IMR-90 (cell line): ENCODE measurements around the gene RYR1. TPM values are rescaled to one million over a fixed set of nuclear protein-coding genes. Genes with fewer than 3 reads are reported as not detected.

Experiments
- ATAC-seq: fragments of 200-7000 bp; cut with Tn5 transposase; 2 replicates; pipeline ENCODE4 v1.9.1; 2020; ENCODE audit warnings: low read depth, mild to moderate bottlenecking, moderate library complexity
- BruUV-seq: library from RNA; stranded (reverse); fragments of 400-500 nt; replicated peaks from 2 replicates; lab custom pipeline; 2021; lab: Mats Ljungman, UMichigan
- CTCF ChIA-PET: fragments of 300-600 bp; formaldehyde crosslinking; extraction: SDS; loops from one replicate; lab custom pipeline; 2021; ENCODE audit warnings: antibody characterized with exemption; lab: Yijun Ruan, JAX
- POLR2A ChIA-PET: fragments of 300-600 bp; sonication (Branson Sonifier 250); formaldehyde crosslinking; loops from one replicate; lab custom pipeline; 2022; ENCODE audit warnings: antibody characterized with exemption; ENCODE audit not compliant: unreplicated experiment; lab: Charles Lee
- DNase-seq: peaks from one replicate; pipeline ENCODE4 v3.0.0; 2013
- H2AFZ ChIP-seq: replicated peaks from 2 replicates; pipeline ENCODE3; 2013; ENCODE audit warnings: low read length, mild to moderate bottlenecking; ENCODE audit not compliant: poor library complexity
- H2AK5ac ChIP-seq: 2 replicates; pipeline ENCODE4 v1.6.1; 2013; ENCODE audit warnings: low read depth, low read length, inconsistent platforms
- H2AK9ac ChIP-seq: replicated peaks from 2 replicates; pipeline ENCODE3; 2013; ENCODE audit warnings: mild to moderate bottlenecking, low read depth, low read length, moderate library complexity; ENCODE audit not compliant: poor library complexity
- H2BK120ac ChIP-seq: 2 replicates; pipeline ENCODE4 v1.6.1; 2013; ENCODE audit warnings: low read depth, low read length, inconsistent platforms
- H2BK15ac ChIP-seq: 3 replicates; pipeline ENCODE4 v1.6.1; 2013; ENCODE audit warnings: low read depth, low read length, inconsistent platforms
- H2BK20ac ChIP-seq: 2 replicates; pipeline ENCODE4 v1.6.1; 2013; ENCODE audit warnings: low read depth, mild to moderate bottlenecking, inconsistent platforms, low read length, moderate library complexity
- H2BK5ac ChIP-seq: 2 replicates; pipeline ENCODE4 v1.6.1; 2013; ENCODE audit warnings: mild to moderate bottlenecking, low read depth, low read length, inconsistent platforms; ENCODE audit not compliant: poor library complexity, severe bottlenecking
- H3K14ac ChIP-seq: replicated peaks from 2 replicates; pipeline ENCODE4 v1.6.1; 2013; ENCODE audit warnings: low read depth, low read length, inconsistent platforms
- H3K18ac ChIP-seq: 2 replicates; pipeline ENCODE4 v1.6.1; 2013; ENCODE audit warnings: low read depth, low read length, control low read depth
- H3K23ac ChIP-seq: 2 replicates; pipeline ENCODE4 v1.6.1; 2013; ENCODE audit warnings: low read depth, low read length, inconsistent platforms
- H3K27ac ChIP-seq: 2 replicates; pipeline ENCODE4 v1.5.1; 2013; ENCODE audit warnings: mild to moderate bottlenecking, control low read depth, low read length; ENCODE audit not compliant: insufficient read depth
- H3K27me3 ChIP-seq: 2 replicates; pipeline ENCODE4 v1.6.1; 2013; ENCODE audit warnings: low read length; ENCODE audit not compliant: control insufficient read depth, insufficient read depth
- H3K36me3 ChIP-seq: 2 replicates; pipeline ENCODE4 v1.6.1; 2013; ENCODE audit warnings: low read length, mixed read lengths; ENCODE audit not compliant: control insufficient read depth, insufficient read depth
- H3K4ac ChIP-seq: 2 replicates; pipeline ENCODE4 v1.6.1; 2013; ENCODE audit warnings: low read depth, low read length, inconsistent platforms
- H3K4me1 ChIP-seq: 2 replicates; pipeline ENCODE4 v1.6.1; 2013; ENCODE audit warnings: low read length, mixed read lengths; ENCODE audit not compliant: control insufficient read depth, insufficient read depth
- H3K4me2 ChIP-seq: 2 replicates; pipeline ENCODE4 v1.6.1; 2013; ENCODE audit warnings: low read depth, mild to moderate bottlenecking, control low read depth, low read length, moderate library complexity
- H3K4me3 ChIP-seq: 2 replicates; pipeline ENCODE4 v1.5.1; 2013; ENCODE audit warnings: low read depth, mild to moderate bottlenecking, control low read depth, low read length, moderate library complexity; ENCODE audit not compliant: insufficient read depth
- H3K56ac ChIP-seq: 2 replicates; pipeline ENCODE4 v1.6.1; 2013; ENCODE audit warnings: low read length, inconsistent platforms; ENCODE audit not compliant: insufficient read depth; ENCODE audit errors: extremely low read depth
- H3K79me1 ChIP-seq, 2 experiments: 2 replicates each; pipeline ENCODE4 v1.6.1; 2013; ENCODE audit warnings: low read length in 2 of 2, inconsistent platforms in 1 of 2, low read depth in 1 of 2
- H3K9ac ChIP-seq: 2 replicates; pipeline ENCODE4 v1.6.1; 2013; ENCODE audit warnings: low read depth, low read length, control low read depth
- H3K9me1 ChIP-seq: 2 replicates; pipeline ENCODE4 v1.6.1; 2013; ENCODE audit warnings: low read length, inconsistent platforms; ENCODE audit not compliant: insufficient read depth
- H3K9me3 ChIP-seq: 2 replicates; pipeline ENCODE4 v1.6.1; 2013; ENCODE audit warnings: low read length; ENCODE audit not compliant: control insufficient read depth, insufficient read depth
- H4K20me1 ChIP-seq: 2 replicates; pipeline ENCODE4 v1.6.1; 2013; ENCODE audit warnings: low read length, inconsistent platforms; ENCODE audit not compliant: insufficient read depth
- H4K5ac ChIP-seq: 2 replicates; pipeline ENCODE4 v1.6.1; 2013; ENCODE audit warnings: mild to moderate bottlenecking, low read depth, low read length, control low read depth
- H4K8ac ChIP-seq, 2 experiments: 2 replicates each; pipeline ENCODE4 v1.6.1; 2013; ENCODE audit warnings: low read depth in 2 of 2, low read length in 2 of 2, control low read depth in 1 of 2, inconsistent platforms in 1 of 2
- H4K91ac ChIP-seq: 2 replicates; pipeline ENCODE4 v1.6.1; 2013; ENCODE audit warnings: low read depth, low read length, inconsistent platforms; ENCODE audit not compliant: insufficient read depth
- CHD1 ChIP-seq: IDR thresholded peaks from 2 replicates; pipeline ENCODE4 v1.6.1; 2012; ENCODE audit warnings: low read depth, low read length, improper control_type of control experiment
- FOS ChIP-seq: fragments of 150-350 bp; IDR thresholded peaks from 2 replicates; pipeline ENCODE4 v1.6.1; 2016; ENCODE audit warnings: low read depth, low read length
- MAFK ChIP-seq: IDR thresholded peaks from 2 replicates; pipeline ENCODE4 v1.6.1; 2012; ENCODE audit warnings: low read depth, low read length, improper control_type of control experiment
- NFE2L2 ChIP-seq: fragments of 150-350 bp; IDR thresholded peaks from 2 replicates; pipeline ENCODE4 v1.6.1; 2016; ENCODE audit warnings: low read depth, mild to moderate bottlenecking, low read length
- RCOR1 ChIP-seq: IDR thresholded peaks from 2 replicates; pipeline ENCODE4 v1.6.1; 2012; ENCODE audit warnings: mild to moderate bottlenecking, low read length, improper control_type of control experiment; ENCODE audit not compliant: insufficient replicate concordance
- RFX5 ChIP-seq: IDR thresholded peaks from 2 replicates; pipeline ENCODE4 v1.8.0; 2012; ENCODE audit warnings: low read depth, mild to moderate bottlenecking, low read length, moderate library complexity
- SMC3 ChIP-seq: fragments of 150-350 bp; IDR thresholded peaks from 2 replicates; pipeline ENCODE4 v1.6.1; 2016; ENCODE audit warnings: low read depth, mild to moderate bottlenecking, antibody characterized with exemption, low read length, moderate library complexity
- WGBS, 2 experiments: methylation state at CpG; one replicate each; pipeline versions ENCODE4 v1.1.5 to v1.1.7; 2013; ENCODE audit warnings: missing lambda C conversion rate in 2 of 2; ENCODE audit not compliant: insufficient read length in 1 of 2; ENCODE audit errors: extremely low coverage in 2 of 2; 5-methylcytosine and 5-hydroxymethylcytosine counted together
- dilution Hi-C: fragments of 300-500 bp; cut with HindIII; formaldehyde crosslinking; loops from one replicate; pipeline ENCODE4 v1.14.3; 2018; ENCODE audit warnings: low sequenced_read_pairs; ENCODE audit not compliant: unreplicated experiment
- in situ Hi-C: fragments of 300-500 bp; cut with MboI; formaldehyde crosslinking; loops from 3 replicates; pipeline ENCODE4 v1.14.3; 2019; ENCODE audit warnings: low sequenced_read_pairs, inconsistent platforms, mixed read lengths
- intact Hi-C: fragments of 100-400 bp; cut with micrococcal nuclease; formaldehyde crosslinking; loops from 2 replicates; pipeline ENCODE4 v1.10.0; 2022
- polyA plus RNA-seq, 3 experiments: library from polyadenylated mRNA; depleted of rRNA; stranded (reverse); fragments of >200 nt; gene quantifications; 2 replicates each; pipeline ENCODE4 v1.2.3, GENCODE V29; 2012; ENCODE audit warnings: low replicate concordance in 1 of 3
- total RNA-seq: library from RNA; depleted of rRNA; stranded (reverse); fragments of >200 nt; gene quantifications from 2 replicates; pipeline ENCODE4 v1.2.3, GENCODE V29; 2012

RYR1 gene
- total and polyA plus RNA-seq, 2 of the 4 experiments (the other 2 are of a cell fraction) = not detected

- Histone ChIP-seq H3K14ac (no peak overlapping the region), H2AK9ac (no peak overlapping the region), H3K9ac (no peak overlapping the region), H3K36me3 (no peaks in the 10 kb centered on the region), H2BK5ac (no peak overlapping the region), H3K9me1 (no peaks in the 10 kb centered on the region), H2BK15ac (no peak overlapping the region), H4K91ac (no peak overlapping the region), H3K79me1 (no peaks in the 10 kb centered on the region), H4K20me1 (no peaks in the 10 kb centered on the region), H3K4me1 (no peaks in the 10 kb centered on the region), H3K18ac (no peak overlapping the region), H2BK20ac (no peak overlapping the region), H3K9me3 (no peaks in the 10 kb centered on the region), H2BK120ac (no peak overlapping the region), H3K4me2 (no peak overlapping the region), H3K27ac (no peak overlapping the region), H3K23ac (no peak overlapping the region), H3K4me3 (no peak overlapping the region), H4K8ac (no peak overlapping the region), H3K27me3 (no peaks in the 10 kb centered on the region; the same call in 1 of the 2 replicates), H3K4ac (no peak overlapping the region), H4K5ac (no peak overlapping the region), H3K56ac (no peak overlapping the region), H2AFZ (no peak overlapping the region), H2AK5ac (no peak overlapping the region)
- dilution Hi-C loops (no loop called here), in situ Hi-C loops (no loop called here), intact Hi-C loops (no loop called here)
- ChIA-PET POLR2A (no interaction called here), CTCF (no interaction called here)
- TF ChIP-seq RFX5 (no peak), CHD1 (no peak), SMC3 (no peak), MAFK (no peak), FOS (no peak), RCOR1 (no peak), NFE2L2 (no peak)
- no peak for DNase-seq
- no CpG with 5 or more reads among the region's 8 CpGs for WGBS, 2 experiments
- no peak for ATAC-seq
- BruUV-seq = no TSS peak
Observed at GRCh38 chr19:38482496-38482895, 49.0 kb downstream of the RYR1 start.
